Measurements from ENCODE around the gene NELFCD. TPM values are rescaled to one million over a fixed set of nuclear protein-coding genes. Genes with fewer than 3 reads are reported as not detected.

NELFCD gene
- total and polyA plus RNA-seq, 7 donors, result 24.1 to 43.6 (median 35.4) TPM

GRCh38 chr20:59032713-59033059, 51.6 kb downstream of the NELFCD start:
- Histone ChIP-seq H3K4me3 (peak overlapping the region; percentile 89), H3K27me3 (ENCODE audit: insufficient read depth in 3 of 3, low read length in 2 of 3) (no peaks in the 10 kb centered on the region), H3K9me3 (no peaks in the 10 kb centered on the region), H3K27ac (peak overlapping the region; percentile 92), H3K36me3 (ENCODE audit: insufficient read depth in 1 of 2, low read depth in 1 of 2) (peaks cover 18 to 77% of the 10 kb centered on the region in 2 donors), H3K4me1 (peaks cover 37% of the 10 kb centered on the region)
- WGBS, 3 donors, result 1 to 4% (median 2%) methylated on average over 13 of the region's 13 CpGs
- ATAC-seq, result peak in 3 of 4 donors; percentile 7 to 31 (median 7)
- TF ChIP-seq CTCF (IDR thresholded peaks at IDR 0.05), result peak; percentile 11
- intact Hi-C loops (cut with DNase I), result loop anchor here (5.0 kb wide), 3 partner anchors 50 to 380 kb away; partner anchors contain the start of genes NELFCD (in 1 of the 2) and STX16 (in 1 of the 2)
- no peak for DNase-seq

- Histone ChIP-seq H3K36me3 (ENCODE audit: insufficient read depth in 1 of 2, low read depth in 1 of 2) (peaks cover 18 to 78% of the 10 kb centered on the region in 2 donors), H3K4me3 (peak overlapping the region; percentile 89), H3K4me1 (peaks cover 37% of the 10 kb centered on the region), H3K27me3 (ENCODE audit: insufficient read depth in 3 of 3, low read length in 2 of 3) (no peaks in the 10 kb centered on the region), H3K27ac (peak overlapping the region; percentile 92), H3K9me3 (no peaks in the 10 kb centered on the region)
- ATAC-seq (no peak), DNase-seq (no peak)
- intact Hi-C loops (cut with DNase I), result loop anchor here (5.0 kb wide), 3 partner anchors 51 to 381 kb away; partner anchors contain the start of genes NELFCD (in 1 of the 2) and STX16 (in 1 of the 2)
- 94 to 99% (median 96%) methylated on average over 1 of the region's 1 CpG for WGBS, 3 donors
- TF ChIP-seq CTCF (IDR thresholded peaks at IDR 0.05), result no peak
These were observed 52.0 kb downstream of the NELFCD start for GRCh38 chr20:59033093-59033492.

- TF ChIP-seq CTCF (IDR thresholded peaks at IDR 0.05), result no peak
- peaks cover 18 to 76% of the 10 kb centered on the region in 2 donors for H3K36me3 ChIP-seq (ENCODE audit: insufficient read depth in 1 of 2, low read depth in 1 of 2)
- no peak overlapping the region for H3K4me3 ChIP-seq
- H3K27ac ChIP-seq, result no peak overlapping the region
- no peaks in the 10 kb centered on the region for H3K9me3 ChIP-seq
- peaks cover 31% of the 10 kb centered on the region for H3K4me1 ChIP-seq
- intact Hi-C loops (cut with DNase I), result loop anchor here (5.0 kb wide), 3 partner anchors 51 to 381 kb away; partner anchors contain the start of genes NELFCD (in 1 of the 2) and STX16 (in 1 of the 2)
- ATAC-seq (no peak), DNase-seq (no peak)
- 85 to 93% (median 86%) methylated on average over 2 of the region's 2 CpGs for WGBS, 3 donors
- no peaks in the 10 kb centered on the region for H3K27me3 ChIP-seq (ENCODE audit: insufficient read depth in 3 of 3, low read length in 2 of 3)
These were observed 52.6 kb downstream of the NELFCD start for GRCh38 chr20:59033616-59034165.

GRCh38 chr20:59035381-59035780, 54.3 kb downstream of the NELFCD start:
- H3K27me3 ChIP-seq (ENCODE audit: insufficient read depth in 3 of 3, low read length in 2 of 3), result no peaks in the 10 kb centered on the region
- no peak overlapping the region for H3K4me3 ChIP-seq
- peaks cover 28% of the 10 kb centered on the region for H3K4me1 ChIP-seq
- intact Hi-C loops (cut with DNase I), result no loop called here
- ATAC-seq, result no peak
- DNase-seq, result no peak
- H3K27ac ChIP-seq, result no peak overlapping the region
- TF ChIP-seq CTCF (IDR thresholded peaks at IDR 0.05), result no peak
- WGBS, 3 donors, result 94 to 99% (median 95%) methylated on average over 3 of the region's 3 CpGs
- no peaks in the 10 kb centered on the region for H3K9me3 ChIP-seq
- H3K36me3 ChIP-seq (ENCODE audit: insufficient read depth in 1 of 2, low read depth in 1 of 2), result peaks cover 14 to 59% of the 10 kb centered on the region in 2 donors

- no peak for TF ChIP-seq CTCF (IDR thresholded peaks at IDR 0.05)
These were observed 56.3 kb downstream of the NELFCD start for GRCh38 chr20:59037386-59037785.

More at GRCh38 chr20:59037386-59037785, 56.3 kb downstream of the NELFCD start:
- ATAC-seq, result no peak
- intact Hi-C loops (cut with DNase I), result no loop called here
- no peak overlapping the region for H3K27ac ChIP-seq
- H3K9me3 ChIP-seq, result no peaks in the 10 kb centered on the region
- no peak overlapping the region for H3K4me3 ChIP-seq
- peaks cover 18 to 51% of the 10 kb centered on the region in 2 donors for H3K36me3 ChIP-seq (ENCODE audit: insufficient read depth in 1 of 2, low read depth in 1 of 2)
- WGBS, 3 donors, result 88 to 93% (median 92%) methylated on average over 12 of the region's 12 CpGs
- no peaks in the 10 kb centered on the region for H3K27me3 ChIP-seq (ENCODE audit: insufficient read depth in 3 of 3, low read length in 2 of 3)
- peaks cover 28% of the 10 kb centered on the region for H3K4me1 ChIP-seq
- no peak for DNase-seq
